Neuronal stem cell (in vitro differentiated cells): ENCODE data around the gene MYOG. TPM values are rescaled to one million over a fixed set of nuclear protein-coding genes. Genes with fewer than 3 reads are reported as not detected.

Experiments used
- DNase-seq: peaks from one replicate; pipeline ENCODE4 v3.0.0-alpha.2; 2013; ENCODE audit warnings: low spot score
- H2AFZ ChIP-seq: one replicate; pipeline ENCODE4 v1.6.1; 2013; ENCODE audit warnings: mild to moderate bottlenecking, low read length, inconsistent platforms
- H2AK5ac ChIP-seq: 2 replicates; pipeline ENCODE4 v1.6.1; 2013; ENCODE audit warnings: low read depth, mild to moderate bottlenecking, inconsistent platforms, low read length, moderate library complexity, mixed read lengths
- H2BK120ac ChIP-seq: 2 replicates; pipeline ENCODE4 v1.6.1; 2013; ENCODE audit warnings: low read depth, mild to moderate bottlenecking, inconsistent platforms, low read length, moderate library complexity, mixed read lengths
- H2BK12ac ChIP-seq: one replicate; pipeline ENCODE4 v1.6.1; 2013; ENCODE audit warnings: low read length, inconsistent platforms
- H2BK15ac ChIP-seq: 2 replicates; pipeline ENCODE4 v1.6.1; 2013; ENCODE audit warnings: mild to moderate bottlenecking, low read length, inconsistent platforms, mixed read lengths
- H2BK5ac ChIP-seq: one replicate; pipeline ENCODE4 v1.6.1; 2013; ENCODE audit warnings: inconsistent platforms, mild to moderate bottlenecking, low read length, moderate library complexity
- H3K14ac ChIP-seq: one replicate; pipeline ENCODE4 v1.6.1; 2013; ENCODE audit warnings: low read length, inconsistent platforms
- H3K18ac ChIP-seq: 2 replicates; pipeline ENCODE4 v1.6.1; 2013; ENCODE audit warnings: low read length, inconsistent platforms
- H3K23ac ChIP-seq: 2 replicates; pipeline ENCODE4 v1.6.1; 2013; ENCODE audit warnings: low read depth, mild to moderate bottlenecking, mixed read lengths, low read length, inconsistent platforms; ENCODE audit not compliant: poor library complexity
- H3K27ac ChIP-seq: replicated peaks from 3 replicates; pipeline ENCODE4 v1.5.1; 2013; ENCODE audit warnings: low read length, inconsistent platforms
- H3K27me3 ChIP-seq, 3 experiments: 2 replicates each; pipeline ENCODE4 v1.6.1; 2013; ENCODE audit warnings: low read length in 3 of 3, mild to moderate bottlenecking in 2 of 3, inconsistent platforms in 1 of 3, low read depth in 1 of 3, mixed read lengths in 1 of 3, moderate library complexity in 1 of 3; ENCODE audit not compliant: control insufficient read depth in 3 of 3, insufficient read depth in 3 of 3
- H3K36me3 ChIP-seq, 2 donors: replicated peaks in 1 of 2; 2 replicates each; pipeline ENCODE4 v1.6.1; 2013; ENCODE audit warnings: low read length in 2 of 2; ENCODE audit not compliant: control insufficient read depth in 2 of 2, insufficient read depth in 2 of 2
- H3K4ac ChIP-seq: 2 replicates; pipeline ENCODE4 v1.6.1; 2013; ENCODE audit warnings: inconsistent platforms, mild to moderate bottlenecking, low read length, moderate library complexity
- H3K4me1 ChIP-seq, 2 donors: 1 replicate in 1 of 2; 2 replicates in 1 of 2; pipeline ENCODE4 v1.6.1; 2013; ENCODE audit warnings: low read length in 2 of 2, low read depth in 1 of 2; ENCODE audit not compliant: control insufficient read depth in 2 of 2, insufficient read depth in 1 of 2
- H3K4me2 ChIP-seq: one replicate; pipeline ENCODE4 v1.6.1; 2013; ENCODE audit warnings: mild to moderate bottlenecking, low read length, inconsistent platforms; ENCODE audit not compliant: insufficient read depth, poor library complexity, severe bottlenecking
- H3K4me3 ChIP-seq, 2 donors: 2 replicates each; pipeline ENCODE4 v1.5.1; 2013; ENCODE audit warnings: low read length in 2 of 2, mild to moderate bottlenecking in 2 of 2, inconsistent platforms in 1 of 2, moderate library complexity in 1 of 2
- H3K79me1 ChIP-seq: one replicate; pipeline ENCODE4 v1.6.1; 2013; ENCODE audit warnings: low read depth, mild to moderate bottlenecking, inconsistent platforms, low read length, moderate library complexity
- H3K9ac ChIP-seq: one replicate; pipeline ENCODE4 v1.6.1; 2013; ENCODE audit warnings: mild to moderate bottlenecking, low read depth, low read length, inconsistent platforms; ENCODE audit not compliant: poor library complexity
- H3K9me3 ChIP-seq, 2 donors: replicated peaks in 1 of 2; 2 replicates each; pipeline versions ENCODE3 to v1.6.1; 2013; ENCODE audit warnings: low read length in 2 of 2, mild to moderate bottlenecking in 2 of 2, inconsistent platforms in 1 of 2, low read depth in 1 of 2, mixed read lengths in 1 of 2, moderate library complexity in 1 of 2; ENCODE audit not compliant: control insufficient read depth in 2 of 2, insufficient read depth in 1 of 2
- H4K8ac ChIP-seq: one replicate; pipeline ENCODE4 v1.6.1; 2013; ENCODE audit warnings: low read depth, mild to moderate bottlenecking, inconsistent platforms, low read length, moderate library complexity
- H4K91ac ChIP-seq: one replicate; pipeline ENCODE4 v1.6.1; 2013; ENCODE audit warnings: low read length, low read depth, mild to moderate bottlenecking, inconsistent platforms; ENCODE audit not compliant: poor library complexity
- WGBS, 2 donors: extraction: QIAGEN DNeasy Blood & Tissue Kit; methylation state at CpG; one replicate each; pipeline ENCODE4 v1.1.7; 2013; ENCODE audit warnings: missing lambda C conversion rate in 2 of 2, mixed read lengths in 1 of 2; ENCODE audit not compliant: insufficient read length in 2 of 2, insufficient replicate concordance in 1 of 2; ENCODE audit errors: extremely low coverage in 2 of 2; 5-methylcytosine and 5-hydroxymethylcytosine counted together
- polyA plus RNA-seq, 2 experiments: library from polyadenylated mRNA; stranded (reverse); fragments of 200-250 nt; gene quantifications; one replicate each; pipeline ENCODE4 v1.2.3, GENCODE V29; 2013

Gene MYOG
- 0.04 TPM for polyA plus RNA-seq (2013, experiment 1 of 2)
- polyA plus RNA-seq (2013, experiment 2 of 2): 0.06 TPM

DNA sequence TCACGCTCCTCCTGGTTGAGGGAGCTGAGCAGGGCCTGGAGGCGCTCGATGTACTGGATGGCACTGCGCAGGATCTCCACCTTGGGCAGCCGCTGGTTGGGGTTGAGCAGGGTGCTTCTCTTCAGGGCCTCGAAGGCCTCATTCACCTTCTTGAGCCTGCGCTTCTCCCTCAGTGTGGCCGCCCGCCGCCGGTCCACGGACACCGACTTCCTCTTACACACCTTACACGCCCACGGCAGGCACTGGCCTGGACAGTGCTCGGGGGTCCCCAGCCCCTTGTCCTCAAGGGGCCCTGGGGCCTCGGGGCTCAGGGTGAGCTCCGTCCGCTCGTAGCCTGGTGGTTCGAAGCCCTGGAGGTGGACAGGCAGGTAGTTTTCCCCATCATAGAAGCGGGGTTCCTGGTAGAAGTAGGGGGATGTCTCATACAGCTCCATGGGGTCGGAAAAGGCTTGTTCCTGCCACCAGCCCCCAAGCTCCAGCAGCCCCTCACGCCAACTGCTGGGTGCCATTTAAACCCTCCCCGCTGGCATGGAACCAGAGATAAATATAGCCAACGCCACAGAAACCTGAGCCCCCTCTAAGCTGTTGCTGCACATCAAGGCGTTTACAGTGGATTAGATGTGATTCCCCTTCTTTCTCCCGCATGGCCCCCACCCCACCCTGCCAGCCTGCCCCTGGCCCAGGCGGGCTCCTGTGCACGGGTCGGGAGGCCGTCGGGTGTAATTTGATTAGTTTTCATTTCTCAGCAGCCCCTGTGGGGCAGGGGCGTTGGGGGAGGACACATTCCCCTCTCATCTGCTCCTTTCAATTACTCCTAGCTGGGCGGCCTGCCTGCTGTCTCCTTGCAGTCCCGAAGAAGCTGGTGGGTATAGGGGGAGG is at the start of gene MYOG:
Gene MYOG, minus strand, starts transcription at position 485 of the 879 bp plus-strand sequence. Its CDS starts 51 bp downstream, at position 434.
- peak within 1 kb of the TSS; percentile 31 for H2BK12ac ChIP-seq
- peaks cover 0 to 25% (median 0%) of the 10 kb centered on the region in 3 experiments for H3K27me3 ChIP-seq
- H3K4me2 ChIP-seq: no peak within 1 kb of the TSS
- H3K4ac ChIP-seq: no peak within 1 kb of the TSS
- no peak within 1 kb of the TSS for H2AFZ ChIP-seq
- H4K8ac ChIP-seq: no peak within 1 kb of the TSS
- peak within 1 kb of the TSS; percentile 70 for H2AK5ac ChIP-seq
- H3K4me1 ChIP-seq: peaks cover 0 to 8% of the 10 kb centered on the region in 2 donors
- H3K79me1 ChIP-seq: no peaks in the 10 kb centered on the region
- peak within 1 kb of the TSS; percentile 72 for H2BK15ac ChIP-seq
- no peak for DNase-seq
- H3K4me3 ChIP-seq: no peak within 1 kb of the TSS
- H2BK120ac ChIP-seq: no peak within 1 kb of the TSS
- H3K18ac ChIP-seq: no peak within 1 kb of the TSS
- no peaks in the 10 kb centered on the region for H3K36me3 ChIP-seq
- no peak within 1 kb of the TSS for H3K14ac ChIP-seq
- peak within 1 kb of the TSS; percentile 50 for H2BK5ac ChIP-seq
- H4K91ac ChIP-seq: no peak within 1 kb of the TSS
- no CpG with 5 or more reads among the region's 36 CpGs for whole genome bisulfite sequencing, 2 donors
- H3K9me3 ChIP-seq: no peaks in the 10 kb centered on the region
- no peak within 1 kb of the TSS for H3K27ac ChIP-seq
- no peak within 1 kb of the TSS for H3K9ac ChIP-seq
- peak within 1 kb of the TSS; percentile 25 for H3K23ac ChIP-seq

GRCh38 chr1:203133970-203134725 is 48.3 kb upstream of the MYOG start:
- peak overlapping the region; percentile 8 for H2BK15ac ChIP-seq

DNA sequence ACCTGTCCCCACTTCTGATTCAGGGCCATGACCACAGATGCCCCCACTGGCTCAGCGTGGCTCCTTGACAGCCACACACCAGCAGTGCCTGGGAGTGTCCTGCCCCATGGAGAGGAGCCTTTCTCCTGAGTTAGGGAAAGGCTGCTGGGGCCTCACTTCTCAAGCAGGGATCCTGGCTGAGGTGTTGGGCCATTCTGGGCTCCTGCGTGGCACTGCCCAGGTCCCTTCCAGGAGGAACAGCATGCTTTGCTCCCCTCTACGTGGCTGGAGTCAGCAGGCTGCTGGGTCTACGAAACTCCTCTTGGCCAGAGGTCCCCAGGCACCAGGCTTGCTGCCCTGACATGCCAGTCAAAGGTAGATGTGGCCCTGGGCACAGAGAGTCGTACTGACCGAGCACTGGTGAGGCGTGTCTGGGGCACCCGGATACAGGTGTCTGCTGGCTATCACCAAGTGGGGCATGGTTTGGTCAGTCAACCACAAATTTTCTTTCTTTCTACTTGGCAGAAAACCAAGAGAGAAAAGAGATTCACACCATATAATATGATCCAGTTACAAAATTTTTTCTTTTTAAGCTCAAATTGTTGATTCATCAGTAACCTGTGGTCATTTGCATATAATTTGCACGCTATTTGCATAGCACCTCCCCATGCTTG is 45.9 kb upstream of the MYOG start:
- peaks cover 0 to 30% (median 15%) of the 10 kb centered on the region in 3 experiments for H3K27me3 ChIP-seq
- H3K4me3 ChIP-seq: no peak overlapping the region
- no CpG with 5 or more reads among the region's 9 CpGs for WGBS, 2 donors
- no peak overlapping the region for H2AK5ac ChIP-seq
- no peaks in the 10 kb centered on the region for H3K36me3 ChIP-seq
- H3K9me3 ChIP-seq: no peaks in the 10 kb centered on the region
- H2BK5ac ChIP-seq: no peak overlapping the region
- no peak overlapping the region for H3K14ac ChIP-seq
- peak overlapping the region; percentile 37 for H3K18ac ChIP-seq
- H4K8ac ChIP-seq: no peak overlapping the region
- H2BK120ac ChIP-seq: no peak overlapping the region
- H3K4ac ChIP-seq: no peak overlapping the region
- no peak for DNase-seq
- H3K27ac ChIP-seq: no peak overlapping the region
- H2AFZ ChIP-seq: no peak overlapping the region
- no peak overlapping the region for H3K4me2 ChIP-seq
- no peak overlapping the region for H3K23ac ChIP-seq
- H3K79me1 ChIP-seq: no peaks in the 10 kb centered on the region
- H4K91ac ChIP-seq: no peak overlapping the region
- no peak overlapping the region for H3K9ac ChIP-seq
- no peak overlapping the region for H2BK12ac ChIP-seq
- peaks cover 9 to 17% of the 10 kb centered on the region in 2 donors for H3K4me1 ChIP-seq
- H2BK15ac ChIP-seq: peak overlapping the region; percentile 61

More at GRCh38 chr1:203133970-203134725, 48.3 kb upstream of the MYOG start:
- Histone ChIP-seq H3K18ac (no peak overlapping the region), H2AFZ (no peak overlapping the region), H2BK12ac (no peak overlapping the region), H3K27ac (no peak overlapping the region), H3K4ac (no peak overlapping the region), H3K9me3 (no peaks in the 10 kb centered on the region), H3K9ac (no peak overlapping the region), H2AK5ac (no peak overlapping the region), H3K23ac (no peak overlapping the region), H3K36me3 (no peaks in the 10 kb centered on the region), H3K14ac (no peak overlapping the region), H4K91ac (no peak overlapping the region), H3K4me3 (no peak overlapping the region), H2BK120ac (no peak overlapping the region), H3K27me3 (peaks cover 0 to 8% (median under 1%) of the 10 kb centered on the region in 3 experiments), H4K8ac (no peak overlapping the region), H2BK5ac (no peak overlapping the region), H3K4me2 (no peak overlapping the region), H3K4me1 (peaks cover 0 to 3% of the 10 kb centered on the region in 2 donors), H3K79me1 (no peaks in the 10 kb centered on the region)
- no CpG with 5 or more reads among the region's 12 CpGs for WGBS, 2 donors
- DNase-seq: no peak
